Skin epidermis (tissue), 12 donors: Measurements from ENCODE around the gene LRRC49.
"Not testable (repeated sequence)": the region's sequence is repeated elsewhere in the genome, so short reads cannot be mapped to it uniquely, and the experiment has no call there.

ENCODE experiments used
- H3K27ac ChIP-seq, 21 experiments: fragments of 200-600 bp; sonication (generic) in 11 of 21; one replicate each; pipeline ENCODE4 v1.5.0; 2020; ENCODE audit warnings: mild to moderate bottlenecking in 3 of 21, inconsistent platforms in 2 of 21, moderate library complexity in 2 of 21
- H3K4me3 ChIP-seq, 7 experiments: fragments of 200-600 bp; sonication (generic) in 2 of 7; one replicate each; pipeline ENCODE4 v1.5.0; 2020; ENCODE audit warnings: inconsistent platforms in 2 of 7, mild to moderate bottlenecking in 2 of 7, moderate library complexity in 1 of 7

LRRC49 gene

GRCh38 chr15:70912187-70912586 is 19.6 kb downstream of the LRRC49 start:
- no peak overlapping the region for H3K27ac ChIP-seq
- no peak overlapping the region for H3K4me3 ChIP-seq

DNA sequence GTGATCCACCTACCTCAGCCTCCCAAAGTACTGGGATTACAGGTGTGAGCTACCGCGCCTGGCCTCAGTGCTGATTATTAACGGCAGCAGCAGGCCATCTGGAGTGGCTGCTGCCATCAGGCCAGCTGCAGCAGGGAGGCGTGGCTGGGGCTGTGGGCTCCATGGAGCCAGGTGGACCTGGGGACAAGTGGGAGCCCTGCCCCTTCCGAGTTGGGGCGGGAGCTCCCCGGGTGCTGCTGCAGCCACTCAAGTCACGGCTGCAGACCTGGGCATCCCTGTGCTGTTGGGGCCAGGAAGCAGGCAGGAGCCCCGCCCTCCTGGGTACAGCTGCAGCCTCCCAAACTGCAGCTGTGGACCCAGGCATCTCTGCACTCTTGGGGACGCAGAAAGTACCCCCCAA is 23.9 kb downstream of the LRRC49 start:
- no peak overlapping the region for H3K27ac ChIP-seq

DNA sequence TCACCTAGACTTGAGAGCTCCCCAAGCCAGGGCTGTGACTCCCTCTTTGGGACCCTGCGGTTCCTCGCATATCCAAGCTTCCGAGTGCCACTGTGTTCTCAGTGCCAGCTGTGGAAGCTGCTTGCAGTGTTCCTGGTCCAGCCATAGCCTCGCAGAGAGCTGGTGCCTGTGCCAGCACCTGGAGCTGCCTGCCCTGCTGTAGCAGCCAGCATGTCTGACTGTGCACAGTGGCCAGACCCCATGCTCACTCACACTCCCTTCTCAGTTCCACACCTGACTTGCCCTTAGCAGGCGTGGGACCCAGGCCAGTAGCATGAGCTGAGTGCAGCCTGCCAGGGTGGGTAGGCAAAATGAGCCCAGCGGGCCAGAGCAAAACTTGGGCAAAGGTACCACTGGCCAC is 25.3 kb downstream of the LRRC49 start:
- H3K4me3 ChIP-seq, result no peak overlapping the region

More for the DNA sequence above, 23.9 kb downstream of the LRRC49 start:
- H3K4me3 ChIP-seq, result no peak overlapping the region

GRCh38 chr15:70920981-70921696 is 28.5 kb downstream of the LRRC49 start:
- Histone ChIP-seq H3K27ac (no peak overlapping the region), H3K4me3 (no peak overlapping the region)

More for the DNA sequence above, 25.3 kb downstream of the LRRC49 start:
- H3K27ac ChIP-seq, result no peak overlapping the region

- Histone ChIP-seq H3K27ac (no peak overlapping the region), H3K4me3 (no peak overlapping the region)
Observed at GRCh38 chr15:70922119-70922518, 29.5 kb downstream of the LRRC49 start.

DNA sequence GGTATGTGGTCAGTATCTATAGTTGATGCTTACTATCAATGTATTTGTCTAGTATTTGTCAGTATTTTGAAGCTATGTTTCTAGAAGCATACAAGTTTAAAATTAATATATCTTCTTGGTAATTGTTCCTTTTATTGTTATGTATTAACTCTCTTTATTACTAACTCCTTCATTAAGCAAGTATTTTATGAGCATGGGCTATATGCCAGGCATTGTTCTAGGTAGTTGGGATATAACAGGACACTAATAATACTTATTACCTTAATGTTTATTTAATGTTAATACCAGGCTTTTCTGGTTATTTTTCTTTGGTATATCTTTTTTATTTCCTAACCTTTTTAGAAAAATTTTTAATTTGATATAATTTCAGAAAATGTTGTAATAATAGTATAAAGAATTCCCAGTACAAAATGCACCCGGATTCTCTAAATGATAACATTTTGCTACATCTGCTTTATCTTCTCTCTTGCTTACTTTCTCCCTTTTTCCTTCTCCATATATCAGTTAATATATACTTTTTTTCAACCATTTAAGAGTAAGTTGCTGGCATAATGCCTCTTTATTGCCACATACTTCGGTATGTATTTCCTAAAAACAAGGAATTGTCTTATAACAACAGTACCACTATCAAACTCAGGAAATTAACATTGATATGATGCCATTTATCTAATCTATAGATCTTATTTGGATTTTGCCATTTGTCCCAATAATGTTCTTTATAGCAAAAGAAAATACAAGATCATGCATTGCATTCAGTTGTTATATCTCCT is 30.9 kb downstream of the LRRC49 start:
- no peak overlapping the region for H3K27ac ChIP-seq
- no peak overlapping the region for H3K4me3 ChIP-seq

GRCh38 chr15:70926914-70927313 is 34.3 kb downstream of the LRRC49 start:
- not testable (repeated sequence) for H3K27ac ChIP-seq, H3K4me3 ChIP-seq

DNA sequence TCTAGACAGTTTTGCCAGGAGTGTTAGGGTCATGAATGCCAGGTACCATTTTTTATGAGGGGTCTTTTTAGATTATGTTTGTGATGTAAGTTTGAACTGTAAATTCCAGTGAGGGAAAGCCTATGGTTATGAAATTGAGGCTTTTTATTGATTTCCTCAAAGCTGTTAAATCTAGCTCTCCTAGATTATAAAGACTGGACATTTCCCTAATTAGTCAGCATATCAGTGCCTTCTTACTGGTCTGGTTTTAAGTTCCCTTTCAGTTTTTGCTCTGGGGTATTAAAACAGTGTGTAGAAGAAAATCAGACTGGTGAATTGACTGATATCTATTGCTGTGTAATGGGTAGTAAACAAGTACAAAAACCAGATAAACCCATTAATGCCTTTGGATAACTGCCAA is 39.2 kb downstream of the LRRC49 start:
- Histone ChIP-seq H3K4me3 (no peak overlapping the region), H3K27ac (no peak overlapping the region)

DNA sequence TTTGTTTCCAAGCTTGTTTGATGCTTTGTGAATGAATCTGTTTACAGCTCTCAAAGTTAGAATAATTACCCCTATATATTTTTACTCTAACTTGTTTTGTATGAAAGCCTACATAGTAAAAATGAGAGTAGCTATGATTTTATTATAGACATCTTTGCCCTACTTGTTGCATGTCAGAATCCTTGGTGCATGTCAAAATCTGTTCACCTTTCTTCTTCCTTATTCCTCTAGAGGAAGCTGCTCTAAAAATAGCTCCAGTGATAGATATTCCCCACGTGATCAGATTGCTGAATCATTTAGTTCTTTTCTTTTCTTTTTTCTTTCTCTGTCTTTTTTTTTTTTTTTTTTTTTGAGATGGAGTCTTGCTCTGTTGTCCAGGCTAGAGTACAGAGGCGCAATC is 39.8 kb downstream of the LRRC49 start:
- Histone ChIP-seq H3K27ac (no peak overlapping the region), H3K4me3 (no peak overlapping the region)

GRCh38 chr15:70933411-70933810 is 40.8 kb downstream of the LRRC49 start:
- no peak overlapping the region for H3K27ac ChIP-seq
- no peak overlapping the region for H3K4me3 ChIP-seq

- Histone ChIP-seq H3K27ac (no peak overlapping the region), H3K4me3 (no peak overlapping the region)
Observed at GRCh38 chr15:70935631-70936030, 43.0 kb downstream of the LRRC49 start.

- H3K4me3 ChIP-seq, result no peak overlapping the region
- no peak overlapping the region for H3K27ac ChIP-seq
Observed at GRCh38 chr15:70936326-70936725, 43.7 kb downstream of the LRRC49 start.

- not testable (repeated sequence) for H3K27ac ChIP-seq, H3K4me3 ChIP-seq
Observed at GRCh38 chr15:70943285-70943684, 50.7 kb downstream of the LRRC49 start.

GRCh38 chr15:70947351-70948335 is 55.0 kb downstream of the LRRC49 start:
- Histone ChIP-seq H3K4me3 (no peak overlapping the region), H3K27ac (no peak overlapping the region)

DNA sequence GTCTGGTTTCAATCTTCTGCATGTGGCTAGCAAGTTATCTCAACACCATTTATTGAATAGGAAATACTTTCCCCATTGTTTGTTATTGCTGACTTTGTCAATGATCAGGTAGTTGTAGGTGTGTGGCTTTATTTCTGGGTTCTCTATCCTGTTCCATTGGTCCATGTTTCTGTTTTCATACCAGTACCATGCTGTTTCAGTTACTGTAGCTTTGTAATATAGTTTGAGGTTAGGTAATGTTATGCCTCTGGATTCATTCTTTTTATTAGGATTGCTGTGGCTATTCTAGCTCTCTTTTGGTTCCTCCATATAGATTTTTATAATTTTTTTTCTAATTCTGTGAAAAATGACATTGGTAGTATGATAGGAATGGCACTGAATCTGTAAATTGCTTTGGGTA is 58.3 kb downstream of the LRRC49 start:
- Histone ChIP-seq H3K27ac (no peak overlapping the region), H3K4me3 (no peak overlapping the region)

GRCh38 chr15:70954171-70954570 is 61.5 kb downstream of the LRRC49 start:
- Histone ChIP-seq H3K27ac (no peak overlapping the region), H3K4me3 (no peak overlapping the region)

- Histone ChIP-seq H3K4me3 (no peak overlapping the region), H3K27ac (no peak overlapping the region)
Observed at GRCh38 chr15:70954733-70955132, 62.1 kb downstream of the LRRC49 start.

GRCh38 chr15:70955151-70955550 is 62.5 kb downstream of the LRRC49 start:
- no peak overlapping the region for H3K4me3 ChIP-seq
- H3K27ac ChIP-seq, result no peak overlapping the region

- H3K4me3 ChIP-seq, result no peak overlapping the region
- H3K27ac ChIP-seq, result no peak overlapping the region
Observed at GRCh38 chr15:70956201-70956995, 63.8 kb downstream of the LRRC49 start.
